ENCODE results near the gene TRIO. TPM values are rescaled to one million over a fixed set of nuclear protein-coding genes. Genes with fewer than 3 reads are reported as not detected.

The TRIO gene
- polyA plus RNA-seq, 1 donor (not counting 4 experiments of a cell fraction or from before 2014, with no cell fraction given) = 57.2 TPM

GRCh38 chr5:14442536-14442935 lies 299.4 kb downstream of the TRIO start:
- DNase-seq (ENCODE audit: low read depth, low spot score) = no peak
- H2AFZ ChIP-seq (ENCODE audit: control insufficient read depth, low read length) = no peak overlapping the region
- H3K27ac ChIP-seq (ENCODE audit: control insufficient read depth, insufficient read depth, low read length) = no peak overlapping the region
- peaks cover 5 to 12% of the 10 kb centered on the region in 2 experiments for H3K36me3 ChIP-seq (ENCODE audit: control insufficient read depth in 2 of 2, extremely low read depth in 1 of 2, insufficient read depth in 2 of 2, low read length in 2 of 2)
- no peak for FAIRE-seq
- TF ChIP-seq CTCF (optimal IDR thresholded peaks at IDR 0.05 in 1 of 3, IDR thresholded peaks at IDR 0.05 in 1 of 3, conservative IDR thresholded peaks at IDR 0.05 in 1 of 3; ENCODE audit: extremely low read depth in 1 of 3, insufficient read depth in 2 of 3, low read length in 3 of 3) (no peak), EZH2 (IDR thresholded peaks at IDR 0.05; ENCODE audit: low read length) (no peak)
- H3K9ac ChIP-seq (ENCODE audit: control insufficient read depth, extremely low read depth, insufficient read depth, low read length) = no peak overlapping the region
- no peaks in the 10 kb centered on the region for H3K27me3 ChIP-seq (ENCODE audit: control insufficient read depth, extremely low read depth, insufficient read depth, low read length)
- no peaks in the 10 kb centered on the region for H3K9me3 ChIP-seq (ENCODE audit: control insufficient read depth, low read depth, low read length)
- H3K79me2 ChIP-seq (ENCODE audit: control insufficient read depth, insufficient read depth, low read length) = peaks cover 24% of the 10 kb centered on the region
- H3K4me2 ChIP-seq (ENCODE audit: control insufficient read depth, extremely low read depth, insufficient read depth, low read depth, low read length) = no peak overlapping the region
- no peaks in the 10 kb centered on the region for H3K9me1 ChIP-seq (ENCODE audit: control insufficient read depth, extremely low read depth, insufficient read depth, low read length)
- dilution Hi-C loops (cut with MboI; ENCODE audit: extremely low pct_ligation_motif_present, low sequenced_read_pairs) = no loop called here
- no peaks in the 10 kb centered on the region for H4K20me1 ChIP-seq (ENCODE audit: control insufficient read depth, extremely low read depth, insufficient read depth, low read length)
- peaks cover 14% of the 10 kb centered on the region for H3K4me1 ChIP-seq (ENCODE audit: control insufficient read depth, extremely low read depth, insufficient read depth, low read length)
- no peak overlapping the region for H3K4me3 ChIP-seq (ENCODE audit: control insufficient read depth in 2 of 3, extremely low read depth in 1 of 3, insufficient read depth in 2 of 3, low read depth in 1 of 3, low read length in 3 of 3)

GRCh38 chr5:14443671-14444093 lies 300.5 kb downstream of the TRIO start:
- H3K79me2 ChIP-seq (ENCODE audit: control insufficient read depth, insufficient read depth, low read length) = peaks cover 17% of the 10 kb centered on the region
- no peak for DNase-seq (ENCODE audit: low read depth, low spot score)
- H3K4me1 ChIP-seq (ENCODE audit: control insufficient read depth, extremely low read depth, insufficient read depth, low read length) = peaks cover 14% of the 10 kb centered on the region
- no peaks in the 10 kb centered on the region for H3K9me3 ChIP-seq (ENCODE audit: control insufficient read depth, low read depth, low read length)
- peaks cover 2 to 14% of the 10 kb centered on the region in 2 experiments for H3K36me3 ChIP-seq (ENCODE audit: control insufficient read depth in 2 of 2, extremely low read depth in 1 of 2, insufficient read depth in 2 of 2, low read length in 2 of 2)
- no peak overlapping the region for H3K4me2 ChIP-seq (ENCODE audit: control insufficient read depth, extremely low read depth, insufficient read depth, low read depth, low read length)
- H3K9me1 ChIP-seq (ENCODE audit: control insufficient read depth, extremely low read depth, insufficient read depth, low read length) = no peaks in the 10 kb centered on the region
- H2AFZ ChIP-seq (ENCODE audit: control insufficient read depth, low read length) = no peak overlapping the region
- dilution Hi-C loops (cut with MboI; ENCODE audit: extremely low pct_ligation_motif_present, low sequenced_read_pairs) = no loop called here
- H3K4me3 ChIP-seq (ENCODE audit: control insufficient read depth in 2 of 3, extremely low read depth in 1 of 3, insufficient read depth in 2 of 3, low read depth in 1 of 3, low read length in 3 of 3) = no peak overlapping the region
- H3K27ac ChIP-seq (ENCODE audit: control insufficient read depth, insufficient read depth, low read length) = no peak overlapping the region
- no peak for TF ChIP-seq CTCF (optimal IDR thresholded peaks at IDR 0.05 in 1 of 3, IDR thresholded peaks at IDR 0.05 in 1 of 3, conservative IDR thresholded peaks at IDR 0.05 in 1 of 3; ENCODE audit: extremely low read depth in 1 of 3, insufficient read depth in 2 of 3, low read length in 3 of 3)
- no peak for TF ChIP-seq EZH2 (IDR thresholded peaks at IDR 0.05; ENCODE audit: low read length)
- H3K9ac ChIP-seq (ENCODE audit: control insufficient read depth, extremely low read depth, insufficient read depth, low read length) = no peak overlapping the region
- no peaks in the 10 kb centered on the region for H4K20me1 ChIP-seq (ENCODE audit: control insufficient read depth, extremely low read depth, insufficient read depth, low read length)
- H3K27me3 ChIP-seq (ENCODE audit: control insufficient read depth, extremely low read depth, insufficient read depth, low read length) = no peaks in the 10 kb centered on the region
- no peak for FAIRE-seq

Data from keratinocyte (primary cell).